Tibial nerve (tissue), 3 donors: ENCODE measurements around the gene GADD45A.

Source experiments
- CTCF ChIP-seq, 5 experiments: fragments of 200-600 bp in 3 of 5; fragments of 450-650 bp in 2 of 5; sonication (generic) in 3 of 5; IDR thresholded peaks; one replicate each; pipeline ENCODE4 v1.5.1; 2016 to 2019; ENCODE audit warnings: antibody characterized with exemption in 5 of 5, mild to moderate bottlenecking in 3 of 5, moderate library complexity in 2 of 5
- POLR2A ChIP-seq, 2 donors: fragments of 450-650 bp; IDR thresholded peaks; one replicate each; pipeline ENCODE4 v1.6.1; 2017; ENCODE audit warnings: antibody characterized with exemption in 2 of 2, mild to moderate bottlenecking in 2 of 2, moderate library complexity in 2 of 2

DNA sequence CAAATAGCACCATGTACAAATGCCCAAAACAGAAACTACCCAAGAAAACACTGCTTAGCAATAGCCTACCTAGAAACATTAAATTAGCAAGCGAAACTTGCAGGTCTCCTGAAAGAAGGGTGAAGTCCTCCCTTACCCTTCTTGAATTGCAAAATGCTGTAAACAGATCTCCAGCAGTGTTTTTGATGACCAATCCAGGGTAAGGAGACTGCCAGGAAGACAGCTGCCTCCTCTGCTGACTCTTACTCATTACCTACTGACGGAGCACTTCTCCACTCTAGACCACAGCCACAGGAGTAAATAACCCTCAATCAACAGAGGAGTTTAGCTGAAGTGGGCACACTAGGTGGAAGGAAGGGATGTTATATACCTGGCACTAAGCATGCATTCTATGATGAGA, 32.2 kb upstream of the GADD45A start:
- no peak for TF ChIP-seq CTCF (IDR thresholded peaks at IDR 0.05)
- no peak for TF ChIP-seq POLR2A (IDR thresholded peaks at IDR 0.05)
